AG09319 (cell line): ENCODE measurements around the gene MCM9.

ENCODE experiments used
- DNase-seq: peaks from one replicate; pipeline ENCODE4 v3.0.0-alpha.2; 2010; ENCODE audit warnings: low read depth; ENCODE audit errors: extremely low read depth
- CTCF ChIP-seq: IDR thresholded peaks from 2 replicates; pipeline ENCODE4 v1.5.1; 2011; ENCODE audit warnings: low read depth, mild to moderate bottlenecking, inconsistent platforms, low read length, moderate library complexity

The MCM9 gene

GRCh38 chr6:118788702-118789101 is 146.3 kb downstream of the MCM9 start:
- DNase-seq: no peak

GRCh38 chr6:118787724-118788423 is 147.1 kb downstream of the MCM9 start:
- TF ChIP-seq CTCF: no peak
- DNase-seq: no peak

More at GRCh38 chr6:118788702-118789101, 146.3 kb downstream of the MCM9 start:
- TF ChIP-seq CTCF: no peak

GRCh38 chr6:118786596-118787453 is 148.1 kb downstream of the MCM9 start:
- DNase-seq: no peak
- TF ChIP-seq CTCF: no peak

- TF ChIP-seq CTCF: no peak
- no peak for DNase-seq
Observed at GRCh38 chr6:118785601-118786000, 149.4 kb downstream of the MCM9 start.

- TF ChIP-seq CTCF: no peak
- no peak for DNase-seq
Observed at GRCh38 chr6:118784641-118785164, 150.3 kb downstream of the MCM9 start.

- no peak for DNase-seq
Observed at GRCh38 chr6:118783931-118784550, 150.9 kb downstream of the MCM9 start.

More at GRCh38 chr6:118783931-118784550, 150.9 kb downstream of the MCM9 start:
- TF ChIP-seq CTCF: no peak
